H1 (cell line): ENCODE data around the gene CAMK2B. TPM values are rescaled to one million over a fixed set of nuclear protein-coding genes. Genes with fewer than 3 reads are reported as not detected.

Source experiments
- ASH2L ChIP-seq: fragments of 200-600, 300-600 bp; sonication (generic); IDR thresholded peaks from one replicate; pipeline ENCODE4 v1.7.1; 2017; ENCODE audit warnings: low read length
- NANOG ChIP-seq: IDR thresholded peaks from 2 replicates; pipeline ENCODE4 v1.6.1; 2011; ENCODE audit warnings: low read length, low read depth, mild to moderate bottlenecking, inconsistent platforms; ENCODE audit not compliant: insufficient read depth, poor library complexity, severe bottlenecking
- RXRA ChIP-seq: IDR thresholded peaks from 2 replicates; pipeline ENCODE4 v1.6.1; 2011; ENCODE audit warnings: low read depth, mild to moderate bottlenecking, low read length, moderate library complexity; ENCODE audit not compliant: insufficient read depth
- SIX5 ChIP-seq: IDR thresholded peaks from 2 replicates; pipeline ENCODE4 v1.6.1; 2011; ENCODE audit warnings: mild to moderate bottlenecking, low read depth, low read length
- SP1 ChIP-seq: IDR thresholded peaks from 2 replicates; pipeline ENCODE4 v1.6.1; 2011; ENCODE audit warnings: low read depth, low read length
- polyA plus RNA-seq, 7 experiments: library from polyadenylated mRNA; depleted of rRNA in 3 of 7; stranded (reverse) in 5 of 7; unstranded in 2 of 7; fragments of >200 nt in 5 of 7; fragments of 200-250 nt in 2 of 7; gene quantifications; 1 replicate in 5 of 7; 2 replicates in 1 of 7; 4 replicates in 1 of 7; pipeline versions ENCODE4 v1.2.1 to v1.2.3, GENCODE V29; 2011 to 2013; ENCODE audit warnings: missing spikeins in 2 of 7, mixed read lengths in 2 of 7
- total RNA-seq: library from RNA; stranded (reverse); fragmentation: NEBNext Ultra II Directional; extraction: Animal tissue kit (Norgen Biotek cat#: 25700); gene quantifications from 2 replicates; pipeline ENCODE4 v1.2.1, GENCODE V29; 2021
- TF ChIP-seq, protein P1 (sequence below): fragments of 300-600 bp; sonication (generic); IDR thresholded peaks from 2 replicates; pipeline ENCODE4 v1.7.1; 2012; ENCODE audit warnings: low read length, moderate library complexity, mild to moderate bottlenecking, inconsistent platforms; ENCODE audit not compliant: insufficient replicate concordance
- TF ChIP-seq, protein P2 (sequence below): IDR thresholded peaks from 2 replicates; pipeline ENCODE4 v1.6.1; 2012; ENCODE audit warnings: inconsistent platforms

The CAMK2B gene
- total and polyA plus RNA-seq, 2 of the 8 experiments (the other 6 are each of a cell fraction or from before 2014, with no cell fraction given): 0.05 to 0.15 TPM

DNA sequence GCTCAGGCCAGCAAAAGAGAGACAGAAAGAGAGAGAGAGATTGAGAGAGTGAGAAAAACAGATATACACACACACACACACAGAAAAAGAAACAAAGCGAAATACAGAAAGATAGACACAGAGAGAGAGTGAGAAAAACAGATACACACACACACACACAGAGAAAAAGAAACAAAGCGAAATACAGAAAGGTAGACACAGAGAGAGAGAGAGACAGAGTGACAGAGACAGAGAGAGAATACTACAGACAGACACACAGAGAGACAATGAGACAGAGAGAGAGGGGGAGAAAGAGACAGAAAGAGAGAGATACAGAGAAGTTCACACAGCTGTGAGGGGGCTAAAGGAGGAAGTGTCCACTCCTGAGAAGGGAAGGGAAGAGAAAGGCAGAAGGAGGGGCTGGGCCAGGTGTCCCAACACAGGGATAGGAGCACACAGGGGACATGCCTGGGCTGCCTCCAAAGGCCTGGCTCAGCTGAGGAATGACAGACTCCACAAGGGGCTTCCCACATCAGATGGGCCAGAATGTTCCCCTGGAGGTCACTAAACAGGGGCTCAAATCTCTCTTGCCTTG lies 140.4 kb downstream of the CAMK2B start (continued):
- TF ChIP-seq, protein P1, sequence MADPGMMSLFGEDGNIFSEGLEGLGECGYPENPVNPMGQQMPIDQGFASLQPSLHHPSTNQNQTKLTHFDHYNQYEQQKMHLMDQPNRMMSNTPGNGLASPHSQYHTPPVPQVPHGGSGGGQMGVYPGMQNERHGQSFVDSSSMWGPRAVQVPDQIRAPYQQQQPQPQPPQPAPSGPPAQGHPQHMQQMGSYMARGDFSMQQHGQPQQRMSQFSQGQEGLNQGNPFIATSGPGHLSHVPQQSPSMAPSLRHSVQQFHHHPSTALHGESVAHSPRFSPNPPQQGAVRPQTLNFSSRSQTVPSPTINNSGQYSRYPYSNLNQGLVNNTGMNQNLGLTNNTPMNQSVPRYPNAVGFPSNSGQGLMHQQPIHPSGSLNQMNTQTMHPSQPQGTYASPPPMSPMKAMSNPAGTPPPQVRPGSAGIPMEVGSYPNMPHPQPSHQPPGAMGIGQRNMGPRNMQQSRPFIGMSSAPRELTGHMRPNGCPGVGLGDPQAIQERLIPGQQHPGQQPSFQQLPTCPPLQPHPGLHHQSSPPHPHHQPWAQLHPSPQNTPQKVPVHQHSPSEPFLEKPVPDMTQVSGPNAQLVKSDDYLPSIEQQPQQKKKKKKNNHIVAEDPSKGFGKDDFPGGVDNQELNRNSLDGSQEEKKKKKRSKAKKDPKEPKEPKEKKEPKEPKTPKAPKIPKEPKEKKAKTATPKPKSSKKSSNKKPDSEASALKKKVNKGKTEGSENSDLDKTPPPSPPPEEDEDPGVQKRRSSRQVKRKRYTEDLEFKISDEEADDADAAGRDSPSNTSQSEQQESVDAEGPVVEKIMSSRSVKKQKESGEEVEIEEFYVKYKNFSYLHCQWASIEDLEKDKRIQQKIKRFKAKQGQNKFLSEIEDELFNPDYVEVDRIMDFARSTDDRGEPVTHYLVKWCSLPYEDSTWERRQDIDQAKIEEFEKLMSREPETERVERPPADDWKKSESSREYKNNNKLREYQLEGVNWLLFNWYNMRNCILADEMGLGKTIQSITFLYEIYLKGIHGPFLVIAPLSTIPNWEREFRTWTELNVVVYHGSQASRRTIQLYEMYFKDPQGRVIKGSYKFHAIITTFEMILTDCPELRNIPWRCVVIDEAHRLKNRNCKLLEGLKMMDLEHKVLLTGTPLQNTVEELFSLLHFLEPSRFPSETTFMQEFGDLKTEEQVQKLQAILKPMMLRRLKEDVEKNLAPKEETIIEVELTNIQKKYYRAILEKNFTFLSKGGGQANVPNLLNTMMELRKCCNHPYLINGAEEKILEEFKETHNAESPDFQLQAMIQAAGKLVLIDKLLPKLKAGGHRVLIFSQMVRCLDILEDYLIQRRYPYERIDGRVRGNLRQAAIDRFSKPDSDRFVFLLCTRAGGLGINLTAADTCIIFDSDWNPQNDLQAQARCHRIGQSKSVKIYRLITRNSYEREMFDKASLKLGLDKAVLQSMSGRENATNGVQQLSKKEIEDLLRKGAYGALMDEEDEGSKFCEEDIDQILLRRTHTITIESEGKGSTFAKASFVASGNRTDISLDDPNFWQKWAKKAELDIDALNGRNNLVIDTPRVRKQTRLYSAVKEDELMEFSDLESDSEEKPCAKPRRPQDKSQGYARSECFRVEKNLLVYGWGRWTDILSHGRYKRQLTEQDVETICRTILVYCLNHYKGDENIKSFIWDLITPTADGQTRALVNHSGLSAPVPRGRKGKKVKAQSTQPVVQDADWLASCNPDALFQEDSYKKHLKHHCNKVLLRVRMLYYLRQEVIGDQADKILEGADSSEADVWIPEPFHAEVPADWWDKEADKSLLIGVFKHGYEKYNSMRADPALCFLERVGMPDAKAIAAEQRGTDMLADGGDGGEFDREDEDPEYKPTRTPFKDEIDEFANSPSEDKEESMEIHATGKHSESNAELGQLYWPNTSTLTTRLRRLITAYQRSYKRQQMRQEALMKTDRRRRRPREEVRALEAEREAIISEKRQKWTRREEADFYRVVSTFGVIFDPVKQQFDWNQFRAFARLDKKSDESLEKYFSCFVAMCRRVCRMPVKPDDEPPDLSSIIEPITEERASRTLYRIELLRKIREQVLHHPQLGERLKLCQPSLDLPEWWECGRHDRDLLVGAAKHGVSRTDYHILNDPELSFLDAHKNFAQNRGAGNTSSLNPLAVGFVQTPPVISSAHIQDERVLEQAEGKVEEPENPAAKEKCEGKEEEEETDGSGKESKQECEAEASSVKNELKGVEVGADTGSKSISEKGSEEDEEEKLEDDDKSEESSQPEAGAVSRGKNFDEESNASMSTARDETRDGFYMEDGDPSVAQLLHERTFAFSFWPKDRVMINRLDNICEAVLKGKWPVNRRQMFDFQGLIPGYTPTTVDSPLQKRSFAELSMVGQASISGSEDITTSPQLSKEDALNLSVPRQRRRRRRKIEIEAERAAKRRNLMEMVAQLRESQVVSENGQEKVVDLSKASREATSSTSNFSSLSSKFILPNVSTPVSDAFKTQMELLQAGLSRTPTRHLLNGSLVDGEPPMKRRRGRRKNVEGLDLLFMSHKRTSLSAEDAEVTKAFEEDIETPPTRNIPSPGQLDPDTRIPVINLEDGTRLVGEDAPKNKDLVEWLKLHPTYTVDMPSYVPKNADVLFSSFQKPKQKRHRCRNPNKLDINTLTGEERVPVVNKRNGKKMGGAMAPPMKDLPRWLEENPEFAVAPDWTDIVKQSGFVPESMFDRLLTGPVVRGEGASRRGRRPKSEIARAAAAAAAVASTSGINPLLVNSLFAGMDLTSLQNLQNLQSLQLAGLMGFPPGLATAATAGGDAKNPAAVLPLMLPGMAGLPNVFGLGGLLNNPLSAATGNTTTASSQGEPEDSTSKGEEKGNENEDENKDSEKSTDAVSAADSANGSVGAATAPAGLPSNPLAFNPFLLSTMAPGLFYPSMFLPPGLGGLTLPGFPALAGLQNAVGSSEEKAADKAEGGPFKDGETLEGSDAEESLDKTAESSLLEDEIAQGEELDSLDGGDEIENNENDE: no peak
- TF ChIP-seq NANOG (no peak), RXRA (no peak), SP1 (no peak), SIX5 (no peak), ASH2L (no peak)
- TF ChIP-seq, protein P2, sequence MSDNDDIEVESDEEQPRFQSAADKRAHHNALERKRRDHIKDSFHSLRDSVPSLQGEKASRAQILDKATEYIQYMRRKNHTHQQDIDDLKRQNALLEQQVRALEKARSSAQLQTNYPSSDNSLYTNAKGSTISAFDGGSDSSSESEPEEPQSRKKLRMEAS: no peak
